H9 (cell line): Measurements from ENCODE around the gene ULK4. TPM values are rescaled to one million over a fixed set of nuclear protein-coding genes. Genes with fewer than 3 reads are reported as not detected.

Source experiments
- DNase-seq: peaks from one replicate; pipeline ENCODE4 v3.0.0-alpha.2; 2017
- H2AFZ ChIP-seq: one replicate; pipeline ENCODE4 v1.6.1; 2013; ENCODE audit warnings: mild to moderate bottlenecking, low read length, control low read depth, moderate library complexity
- H2AK5ac ChIP-seq: 2 replicates; pipeline ENCODE4 v1.6.1; 2013; ENCODE audit warnings: low read length, control low read depth, mixed read lengths; ENCODE audit not compliant: insufficient read length
- H2BK120ac ChIP-seq: one replicate; pipeline ENCODE4 v1.6.1; 2013; ENCODE audit warnings: low read depth, mild to moderate bottlenecking, low read length, control low read depth, inconsistent platforms; ENCODE audit not compliant: poor library complexity, severe bottlenecking
- H2BK12ac ChIP-seq: 2 replicates; pipeline ENCODE4 v1.6.1; 2013; ENCODE audit warnings: low read length, control low read depth, mixed read lengths, low read depth; ENCODE audit not compliant: insufficient read length
- H2BK15ac ChIP-seq: 2 replicates; pipeline ENCODE4 v1.6.1; 2013; ENCODE audit warnings: low read depth, low read length, control low read depth
- H2BK20ac ChIP-seq: one replicate; pipeline ENCODE4 v1.6.1; 2013; ENCODE audit warnings: low read depth, mild to moderate bottlenecking, low read length, control low read depth, inconsistent platforms; ENCODE audit not compliant: poor library complexity, severe bottlenecking
- H2BK5ac ChIP-seq: 2 replicates; pipeline ENCODE4 v1.6.1; 2013; ENCODE audit warnings: low read length, control low read depth, mixed read lengths; ENCODE audit not compliant: insufficient read length
- H3K14ac ChIP-seq: 2 replicates; pipeline ENCODE4 v1.6.1; 2013; ENCODE audit warnings: low read length, control low read depth; ENCODE audit not compliant: insufficient read depth
- H3K18ac ChIP-seq: 2 replicates; pipeline ENCODE4 v1.6.1; 2013; ENCODE audit warnings: low read depth, mild to moderate bottlenecking, mixed read lengths, low read length, control low read depth; ENCODE audit not compliant: insufficient read length
- H3K23ac ChIP-seq: 2 replicates; pipeline ENCODE4 v1.6.1; 2013; ENCODE audit warnings: low read length, control low read depth, mixed read lengths, low read depth; ENCODE audit not compliant: insufficient read length
- H3K23me2 ChIP-seq: 2 replicates; pipeline ENCODE4 v1.6.1; 2013; ENCODE audit warnings: low read depth, mild to moderate bottlenecking, mixed read lengths, low read length, control low read depth; ENCODE audit not compliant: insufficient read length, poor library complexity, severe bottlenecking
- H3K27ac ChIP-seq: 2 replicates; pipeline ENCODE4 v1.5.1; 2013; ENCODE audit warnings: low read length, control low read depth, mixed read lengths, low read depth; ENCODE audit not compliant: insufficient read length
- H3K27me3 ChIP-seq: 2 replicates; pipeline ENCODE4 v1.6.1; 2013; ENCODE audit warnings: low read length, control low read depth, inconsistent platforms; ENCODE audit not compliant: insufficient read depth
- H3K4ac ChIP-seq: 2 replicates; pipeline ENCODE4 v1.6.1; 2013; ENCODE audit warnings: low read depth, mild to moderate bottlenecking, control low read depth, inconsistent platforms, low read length, moderate library complexity
- H3K4me1 ChIP-seq: 2 replicates; pipeline ENCODE4 v1.6.1; 2013; ENCODE audit warnings: low read length, control low read depth, inconsistent platforms; ENCODE audit not compliant: insufficient read depth
- H3K4me2 ChIP-seq: 2 replicates; pipeline ENCODE4 v1.6.1; 2013; ENCODE audit warnings: low read length, control low read depth, mixed read lengths; ENCODE audit not compliant: insufficient read length, insufficient read depth
- H3K56ac ChIP-seq: 2 replicates; pipeline ENCODE4 v1.6.1; 2013; ENCODE audit warnings: low read depth, mild to moderate bottlenecking, mixed read lengths, low read length, control low read depth; ENCODE audit not compliant: insufficient read length
- H3K79me1 ChIP-seq: 2 replicates; pipeline ENCODE4 v1.6.1; 2013; ENCODE audit warnings: low read depth, mild to moderate bottlenecking, moderate library complexity, low read length, control low read depth, inconsistent platforms; ENCODE audit not compliant: insufficient read depth, poor library complexity, severe bottlenecking
- H3K79me2 ChIP-seq: 2 replicates; pipeline ENCODE4 v1.6.1; 2013; ENCODE audit warnings: low read length, control low read depth, inconsistent platforms; ENCODE audit not compliant: insufficient read depth
- H3K9ac ChIP-seq: 2 replicates; pipeline ENCODE4 v1.6.1; 2013; ENCODE audit warnings: low read length, control low read depth, mixed read lengths; ENCODE audit not compliant: insufficient read length; ENCODE audit errors: extremely low read depth
- H3K9me3 ChIP-seq: one replicate; pipeline ENCODE4 v1.6.1; 2013; ENCODE audit warnings: low read depth, low read length, inconsistent platforms; ENCODE audit not compliant: control insufficient read depth
- H3T11ph ChIP-seq: one replicate; pipeline ENCODE4 v1.6.1; 2013; ENCODE audit warnings: mild to moderate bottlenecking, low read length, control low read depth, inconsistent platforms
- H4K20me1 ChIP-seq: one replicate; pipeline ENCODE4 v1.6.1; 2013; ENCODE audit not compliant: control insufficient read depth, insufficient read length, insufficient read depth
- H4K5ac ChIP-seq: 2 replicates; pipeline ENCODE4 v1.6.1; 2013; ENCODE audit warnings: low read depth, mild to moderate bottlenecking, mixed read lengths, low read length, control low read depth; ENCODE audit not compliant: insufficient read length
- H4K8ac ChIP-seq: replicated peaks from 2 replicates; pipeline ENCODE4 v1.6.1; 2013; ENCODE audit warnings: low read length, control low read depth, mixed read lengths, low read depth; ENCODE audit not compliant: insufficient read length
- H4K91ac ChIP-seq: 2 replicates; pipeline ENCODE4 v1.6.1; 2013; ENCODE audit warnings: low read depth, mild to moderate bottlenecking, moderate library complexity, mixed read lengths, low read length, control low read depth; ENCODE audit not compliant: insufficient read length
- H3K27ac Mint-ChIP-seq, 3 experiments: 2 replicates in 2 of 3; 3 replicates in 1 of 3; pipeline ENCODE4 v1.8.0; 2020 to 2021; ENCODE audit warnings: mixed read lengths in 3 of 3, mild to moderate bottlenecking in 1 of 3, moderate library complexity in 1 of 3
- H3K27me3 Mint-ChIP-seq: 2 replicates; pipeline ENCODE4 v1.8.0; 2021; ENCODE audit warnings: low read depth, mild to moderate bottlenecking, moderate library complexity, mixed read lengths
- H3K36me3 Mint-ChIP-seq, 3 experiments: 2 replicates in 2 of 3; 3 replicates in 1 of 3; pipeline ENCODE4 v1.8.0; 2020 to 2021; ENCODE audit warnings: low read depth in 3 of 3, mixed read lengths in 3 of 3; ENCODE audit not compliant: insufficient read depth in 1 of 3
- H3K4me1 Mint-ChIP-seq, 2 experiments: 2 replicates each; pipeline ENCODE4 v1.8.0; 2020; ENCODE audit warnings: mixed read lengths in 2 of 2
- H3K4me3 Mint-ChIP-seq, 2 experiments: 2 replicates in 1 of 2; 3 replicates in 1 of 2; pipeline ENCODE4 v1.8.0; 2020 to 2021; ENCODE audit warnings: mild to moderate bottlenecking in 2 of 2, mixed read lengths in 2 of 2, moderate library complexity in 1 of 2
- H3K9me3 Mint-ChIP-seq, 2 experiments: 2 replicates in 1 of 2; 3 replicates in 1 of 2; pipeline ENCODE4 v1.8.0; 2020; ENCODE audit warnings: mild to moderate bottlenecking in 2 of 2, mixed read lengths in 2 of 2, moderate library complexity in 1 of 2
- WGBS: extraction: QIAGEN DNeasy Blood & Tissue Kit; methylation state at CpG from one replicate; pipeline ENCODE4 v1.1.7; 2013; ENCODE audit warnings: missing lambda C conversion rate, low lambda C conversion rate, mixed read lengths; ENCODE audit not compliant: insufficient read length; ENCODE audit errors: extremely low coverage; 5-methylcytosine and 5-hydroxymethylcytosine counted together
- total RNA-seq: library from RNA; stranded (reverse); gene quantifications from 2 replicates; pipeline ENCODE4 v1.2.1, GENCODE V29; 2021
- TF ChIP-seq, protein P1 (sequence below): fragments of 200-600 bp; sonication (generic); conservative IDR thresholded peaks from 3 replicates; pipeline ENCODE4 v1.8.0; 2021; ENCODE audit warnings: antibody characterized with exemption, mild to moderate bottlenecking

ULK4 gene
- total RNA-seq, 1 experiment from 2014 or later: 12.9 TPM

DNA sequence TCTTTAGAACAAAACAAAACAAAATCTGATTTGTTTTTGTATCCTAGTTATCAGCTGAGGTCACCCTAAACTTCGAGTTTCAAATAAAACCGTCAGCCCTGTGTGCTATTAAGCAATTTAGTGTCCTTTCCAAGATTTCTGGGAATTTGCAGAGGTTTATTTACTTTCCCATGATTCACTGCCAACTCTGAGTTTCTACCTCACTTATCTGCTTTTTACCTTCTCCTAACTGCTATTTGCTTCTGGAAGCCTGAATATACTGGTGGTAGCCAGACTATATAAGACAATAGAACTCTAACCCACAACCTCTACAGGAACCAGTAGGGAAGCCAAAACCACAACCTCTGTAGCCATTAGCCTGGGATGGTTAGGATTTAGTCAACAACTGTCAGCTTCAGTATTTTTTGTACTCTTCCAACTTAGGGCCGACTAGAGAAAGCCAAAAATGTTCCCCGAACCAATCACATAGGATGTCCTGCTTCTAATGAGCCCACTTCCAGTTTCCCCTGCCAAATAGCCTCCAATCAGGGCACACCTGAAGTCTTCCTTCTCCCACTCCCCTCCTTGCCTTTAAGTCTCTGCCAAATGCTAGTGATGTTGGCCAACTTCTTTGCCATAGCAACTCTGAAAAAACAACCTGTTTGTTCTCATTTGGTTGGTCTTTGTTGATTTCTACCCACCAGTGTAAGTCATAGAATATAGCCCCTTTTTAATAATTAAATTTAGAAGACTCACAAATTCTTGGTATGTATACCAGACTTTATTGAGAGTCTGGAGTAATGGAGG, 273.1 kb downstream of the ULK4 start:
- H4K91ac ChIP-seq: no peak overlapping the region
- no peak overlapping the region for H3K4ac ChIP-seq
- no peak overlapping the region for H2BK5ac ChIP-seq
- no peak overlapping the region for H2BK20ac ChIP-seq
- WGBS: no CpG with 5 or more reads among the region's 4 CpGs
- H2AFZ ChIP-seq: no peak overlapping the region
- H3K9ac ChIP-seq: no peak overlapping the region
- peaks cover 3% of the 10 kb centered on the region in 2 experiments; a peak in 2 of 5 replicates for H3K9me3 Mint-ChIP-seq
- no peaks in the 10 kb centered on the region for H3K79me1 ChIP-seq
- H4K20me1 ChIP-seq: no peaks in the 10 kb centered on the region
- no peak overlapping the region for H3K27ac ChIP-seq
- H3T11ph ChIP-seq: no peak overlapping the region
- no peaks in the 10 kb centered on the region for H3K79me2 ChIP-seq
- no peaks in the 10 kb centered on the region for H3K4me1 Mint-ChIP-seq
- no peak overlapping the region for H2BK12ac ChIP-seq
- H3K14ac ChIP-seq: no peak overlapping the region
- H3K27me3 Mint-ChIP-seq: no peaks in the 10 kb centered on the region
- no peak overlapping the region for H3K4me2 ChIP-seq
- H2AK5ac ChIP-seq: no peak overlapping the region
- no peak overlapping the region for H3K56ac ChIP-seq
- no peaks in the 10 kb centered on the region for H3K4me1 ChIP-seq
- no peak overlapping the region for H3K23ac ChIP-seq
- TF ChIP-seq, protein P1, sequence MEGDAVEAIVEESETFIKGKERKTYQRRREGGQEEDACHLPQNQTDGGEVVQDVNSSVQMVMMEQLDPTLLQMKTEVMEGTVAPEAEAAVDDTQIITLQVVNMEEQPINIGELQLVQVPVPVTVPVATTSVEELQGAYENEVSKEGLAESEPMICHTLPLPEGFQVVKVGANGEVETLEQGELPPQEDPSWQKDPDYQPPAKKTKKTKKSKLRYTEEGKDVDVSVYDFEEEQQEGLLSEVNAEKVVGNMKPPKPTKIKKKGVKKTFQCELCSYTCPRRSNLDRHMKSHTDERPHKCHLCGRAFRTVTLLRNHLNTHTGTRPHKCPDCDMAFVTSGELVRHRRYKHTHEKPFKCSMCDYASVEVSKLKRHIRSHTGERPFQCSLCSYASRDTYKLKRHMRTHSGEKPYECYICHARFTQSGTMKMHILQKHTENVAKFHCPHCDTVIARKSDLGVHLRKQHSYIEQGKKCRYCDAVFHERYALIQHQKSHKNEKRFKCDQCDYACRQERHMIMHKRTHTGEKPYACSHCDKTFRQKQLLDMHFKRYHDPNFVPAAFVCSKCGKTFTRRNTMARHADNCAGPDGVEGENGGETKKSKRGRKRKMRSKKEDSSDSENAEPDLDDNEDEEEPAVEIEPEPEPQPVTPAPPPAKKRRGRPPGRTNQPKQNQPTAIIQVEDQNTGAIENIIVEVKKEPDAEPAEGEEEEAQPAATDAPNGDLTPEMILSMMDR: no peak
- H3K23me2 ChIP-seq: no peaks in the 10 kb centered on the region
- H2BK15ac ChIP-seq: no peak overlapping the region
- no peak overlapping the region for H3K4me3 Mint-ChIP-seq
- no peak for DNase-seq
- no peak overlapping the region for H3K27ac Mint-ChIP-seq
- no peak overlapping the region for H2BK120ac ChIP-seq
- H3K9me3 ChIP-seq: no peaks in the 10 kb centered on the region
- no peaks in the 10 kb centered on the region for H3K27me3 ChIP-seq
- H4K5ac ChIP-seq: no peak overlapping the region
- H4K8ac ChIP-seq: no peak overlapping the region
- peaks cover 3 to 5% (median 4%) of the 10 kb centered on the region in 3 experiments; a peak in 3 of 7 replicates for H3K36me3 Mint-ChIP-seq
- H3K18ac ChIP-seq: no peak overlapping the region
